Posterior cingulate gyrus (tissue), 11 donors: ENCODE results near the gene ZC3H10.
"Not testable (repeated sequence)": the region's sequence is repeated elsewhere in the genome, so short reads cannot be mapped to it uniquely, and the experiment has no call there.

Experiments
- DNase-seq, 10 donors: peaks; one replicate each; pipeline versions ENCODE4 v3.0.0 to v3.0.0-alpha.2; 2020 to 2021; ENCODE audit warnings: mixed read lengths in 3 of 10
- intact Hi-C: fragments of 100-400 bp; cut with DNase I; formaldehyde crosslinking; loops from one replicate; pipeline ENCODE4 v1.15.1; 2023

Gene ZC3H10, protein sequence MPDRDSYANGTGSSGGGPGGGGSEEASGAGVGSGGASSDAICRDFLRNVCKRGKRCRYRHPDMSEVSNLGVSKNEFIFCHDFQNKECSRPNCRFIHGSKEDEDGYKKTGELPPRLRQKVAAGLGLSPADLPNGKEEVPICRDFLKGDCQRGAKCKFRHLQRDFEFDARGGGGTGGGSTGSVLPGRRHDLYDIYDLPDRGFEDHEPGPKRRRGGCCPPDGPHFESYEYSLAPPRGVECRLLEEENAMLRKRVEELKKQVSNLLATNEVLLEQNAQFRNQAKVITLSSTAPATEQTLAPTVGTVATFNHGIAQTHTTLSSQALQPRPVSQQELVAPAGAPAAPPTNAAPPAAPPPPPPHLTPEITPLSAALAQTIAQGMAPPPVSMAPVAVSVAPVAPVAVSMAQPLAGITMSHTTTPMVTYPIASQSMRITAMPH

GRCh38 chr12:56117778-56118687 is at the start of gene ZC3H10:
TSS of gene ZC3H10 (plus strand) at chr12:56118266. CDS start at chr12:56120563, 2,297 bp downstream.
- intact Hi-C loops = loop anchor here (2.0 to 5.0 kb wide), 6 partner anchors 34 to 141 kb away; partner anchors contain the start of genes ANKRD52, ERBB3, MYL6B and RPS26
- DNase-seq = peak; percentile 93 to 100 (median 96)

- intact Hi-C loops = no loop called here
- peak in 1 of 10 donors; percentile 20 for DNase-seq
Measured at GRCh38 chr12:56071648-56072047, 46.4 kb upstream of the ZC3H10 start.

DNA sequence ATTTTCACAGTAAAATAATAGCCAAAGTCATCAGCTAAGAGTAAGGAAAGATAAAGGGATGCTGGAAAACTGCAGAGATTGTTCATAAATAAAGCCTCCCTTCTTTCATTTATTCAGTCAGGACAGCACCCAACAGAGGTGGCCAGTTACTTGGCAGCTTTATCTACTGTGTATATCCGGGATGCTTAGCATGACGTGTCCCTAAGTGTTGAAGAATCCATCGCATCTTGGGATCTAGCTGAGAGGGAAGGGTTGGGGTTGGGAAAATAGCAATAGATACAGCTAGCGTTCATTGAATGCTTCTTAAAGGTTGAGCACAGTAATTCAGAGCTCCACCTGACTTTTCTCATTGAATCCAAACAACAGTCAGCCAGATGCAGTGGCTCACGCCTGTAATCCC is 43.7 kb upstream of the ZC3H10 start:
- intact Hi-C loops = no loop called here
- peak in 1 of 10 donors; percentile 1 for DNase-seq

DNA sequence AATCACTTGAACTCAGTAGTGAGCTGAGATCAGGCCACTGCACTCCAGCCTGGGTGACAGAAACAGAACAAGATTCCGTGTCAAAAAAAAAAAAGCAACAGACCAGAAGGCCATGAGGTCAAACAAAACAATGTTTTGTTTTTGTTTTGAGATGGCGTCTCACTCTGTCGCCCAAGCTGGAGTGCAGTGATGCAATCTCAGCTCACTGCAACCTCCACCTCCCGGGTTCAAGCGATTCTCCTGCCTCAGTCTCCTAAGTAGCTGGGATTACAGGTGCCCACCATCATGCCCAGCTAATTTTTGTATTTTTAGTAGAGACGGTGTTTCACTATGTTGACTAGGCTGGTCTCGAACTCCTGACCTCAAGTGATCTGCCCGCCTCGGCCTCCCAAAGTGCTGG is 40.1 kb upstream of the ZC3H10 start:
- intact Hi-C loops = not testable (repeated sequence)
- DNase-seq = peak in 1 of 10 donors; percentile 14

DNA sequence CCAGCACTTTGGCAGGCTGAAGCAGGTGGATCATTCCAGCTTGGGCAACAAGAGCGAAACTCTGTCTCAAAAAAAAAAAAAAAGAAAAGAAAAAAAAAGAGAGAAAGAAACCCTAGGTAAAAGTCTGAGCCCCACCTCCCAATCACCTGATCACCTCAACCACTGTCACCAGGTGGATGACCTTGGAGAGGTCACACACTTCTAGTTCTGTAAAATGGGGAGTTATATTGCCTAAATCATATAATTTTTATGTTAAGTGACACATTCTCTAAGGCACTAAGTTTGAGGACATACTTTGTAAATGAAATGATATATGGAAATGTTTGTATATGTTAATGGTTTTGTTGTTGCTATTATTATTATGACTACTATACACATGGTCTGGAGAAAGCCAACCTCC is 39.6 kb upstream of the ZC3H10 start:
- DNase-seq = no peak
- intact Hi-C loops = no loop called here

- intact Hi-C loops = no loop called here
- peak; percentile 73 to 97 (median 84) for DNase-seq
Measured at GRCh38 chr12:56078931-56079722, 38.9 kb upstream of the ZC3H10 start.

- intact Hi-C loops = loop anchor here (5.0 kb wide), 2 partner anchors 37 to 38 kb away; partner anchors contain the start of genes RPL41, RPS26 and ZC3H10
- peak; percentile 53 to 96 (median 76) for DNase-seq
Measured at GRCh38 chr12:56079723-56080555, 38.1 kb upstream of the ZC3H10 start, which contains the start of gene ERBB3. TSS of gene ERBB3 (plus strand) at chr12:56080165. CDS start at chr12:56080301, 136 bp downstream.

DNA sequence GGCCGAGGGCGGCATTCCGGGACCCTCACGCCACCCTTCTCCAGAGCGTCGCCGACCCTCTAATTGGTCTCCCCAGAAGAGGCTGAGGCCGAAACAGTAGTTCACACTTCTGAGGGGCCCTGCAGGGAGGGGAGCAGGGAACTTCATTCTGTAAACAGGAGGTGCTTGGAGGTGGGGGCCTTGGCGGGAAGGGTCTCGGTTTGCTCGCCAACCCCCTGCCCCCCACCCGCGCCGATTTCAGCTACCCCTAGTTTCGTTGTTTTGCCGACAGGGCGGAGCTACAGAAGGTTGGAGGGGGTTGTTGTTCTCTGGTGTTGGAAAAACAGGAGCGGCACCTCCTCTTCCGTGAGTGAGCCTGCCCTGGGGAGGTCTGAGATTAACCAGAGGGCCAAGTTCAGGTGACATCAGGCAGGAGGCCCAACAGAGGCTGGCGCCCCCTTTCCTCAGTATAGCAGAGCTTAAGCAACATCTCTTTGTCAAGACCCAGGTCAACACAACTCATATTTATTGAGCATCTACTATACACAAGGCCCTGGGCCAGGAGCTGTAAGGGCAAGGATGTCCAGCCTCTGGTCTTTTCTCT is 37.4 kb upstream of the ZC3H10 start:
- peak in 1 of 10 donors; percentile 17 for DNase-seq
- intact Hi-C loops = loop anchor here (5.0 kb wide), 2 partner anchors 37 to 38 kb away; partner anchors contain the start of genes RPL41, RPS26 and ZC3H10

- intact Hi-C loops = loop anchor here (5.0 kb wide), 2 partner anchors 36 to 39 kb away; partner anchors contain the start of genes RPL41, RPS26 and ZC3H10
- peak in 9 of 10 donors; percentile 38 to 93 (median 56) for DNase-seq
Measured at GRCh38 chr12:56081393-56082347, 36.4 kb upstream of the ZC3H10 start.

DNA sequence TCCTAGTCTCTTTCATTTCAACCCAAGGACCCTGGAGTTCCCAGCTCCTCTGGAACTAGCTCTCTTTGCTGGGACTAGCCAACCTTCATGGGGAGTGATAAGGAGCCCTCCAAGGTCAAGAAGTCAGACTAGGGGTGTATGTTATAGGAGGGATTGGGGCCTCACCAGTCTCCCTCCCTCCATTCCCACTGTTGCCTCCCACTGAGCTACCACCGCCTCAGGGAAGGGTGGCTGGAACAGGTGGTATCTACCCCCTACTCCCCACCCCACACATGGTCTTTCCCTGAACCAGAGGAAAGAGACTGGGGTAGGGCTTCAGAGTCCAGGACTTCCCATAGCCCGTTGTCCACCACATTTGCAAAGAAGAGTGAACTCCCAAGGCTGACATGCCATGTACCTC is 35.7 kb upstream of the ZC3H10 start:
- peak in 2 of 10 donors; percentile 16 to 19 for DNase-seq
- intact Hi-C loops = loop anchor here (5.0 kb wide), 2 partner anchors 35 to 40 kb away; partner anchors contain the start of genes RPL41, RPS26 and ZC3H10

- peak; percentile 71 to 98 (median 84) for DNase-seq
- intact Hi-C loops = loop anchor here (5.0 kb wide), 2 partner anchors 34 to 41 kb away; partner anchors contain the start of genes RPL41, RPS26 and ZC3H10
Measured at GRCh38 chr12:56082967-56083366, 35.1 kb upstream of the ZC3H10 start.

- peak in 2 of 10 donors; percentile 21 to 79 for DNase-seq
- intact Hi-C loops = loop anchor here (5.0 kb wide), 2 partner anchors 32 to 43 kb away; partner anchors contain the start of genes RPL41, RPS26 and ZC3H10
Measured at GRCh38 chr12:56084958-56085543, 33.0 kb upstream of the ZC3H10 start.

- no peak for DNase-seq
- intact Hi-C loops = no loop called here
Measured at GRCh38 chr12:56086096-56086495, 32.0 kb upstream of the ZC3H10 start.

DNA sequence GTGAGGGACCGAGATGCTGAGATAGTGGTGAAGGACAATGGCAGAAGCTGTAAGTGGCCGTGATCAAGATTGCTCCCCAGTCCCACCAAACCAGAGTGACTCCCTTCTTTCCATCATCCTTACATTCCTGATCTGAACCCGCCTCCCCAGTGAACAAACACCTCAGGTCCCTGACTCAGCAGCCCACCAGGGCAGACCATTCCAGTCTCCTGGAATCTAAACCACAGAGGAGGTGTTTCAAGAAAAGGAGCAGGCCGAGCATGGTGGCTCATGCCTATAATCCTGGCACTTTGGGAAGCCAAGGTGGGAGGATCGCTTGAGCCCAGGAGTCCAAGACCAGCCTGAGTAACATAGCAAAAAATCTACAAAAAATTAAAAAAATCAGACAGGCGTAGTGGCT is 31.5 kb upstream of the ZC3H10 start:
- intact Hi-C loops = no loop called here
- DNase-seq = no peak

DNA sequence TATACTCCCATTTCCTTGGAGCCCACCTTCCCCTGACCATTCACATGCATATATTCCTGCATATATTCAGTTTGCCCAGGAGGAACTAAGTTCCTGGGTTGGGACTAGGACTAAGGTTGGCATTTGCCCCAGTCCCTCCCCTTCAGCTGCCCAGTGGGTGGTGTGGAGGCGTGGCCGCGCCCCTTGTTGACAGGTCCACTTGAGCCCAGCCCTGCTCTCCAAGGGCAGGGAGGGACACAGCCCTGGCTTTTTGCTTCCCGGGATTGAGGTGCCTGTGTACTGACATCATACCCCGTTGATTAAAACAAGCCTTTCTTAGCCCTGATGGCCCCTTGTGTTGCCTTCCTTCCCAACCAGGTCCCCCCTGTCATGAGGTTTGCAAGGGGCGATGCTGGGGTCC is 30.8 kb upstream of the ZC3H10 start:
- DNase-seq = peak in 3 of 10 donors; percentile 28 to 86 (median 58)
- intact Hi-C loops = no loop called here

GRCh38 chr12:56097738-56098137 is 20.3 kb upstream of the ZC3H10 start:
- no peak for DNase-seq
- intact Hi-C loops = no loop called here

GRCh38 chr12:56098592-56098991 is 19.5 kb upstream of the ZC3H10 start:
- intact Hi-C loops = no loop called here
- DNase-seq = no peak
